Mesendoderm (in vitro differentiated cells): ENCODE data around the gene CDC40.

Source experiments
- DNase-seq: peaks from one replicate; pipeline ENCODE4 v3.0.0; 2013
- H2AK5ac ChIP-seq: 2 replicates; pipeline ENCODE4 v1.6.1; 2013; ENCODE audit warnings: low read length, inconsistent platforms
- H2BK120ac ChIP-seq: 2 replicates; pipeline ENCODE4 v1.6.1; 2013; ENCODE audit warnings: low read depth, mild to moderate bottlenecking, low read length, moderate library complexity, mixed read lengths
- H2BK15ac ChIP-seq: replicated peaks from 2 replicates; pipeline ENCODE4 v1.6.1; 2013; ENCODE audit warnings: low read depth, mild to moderate bottlenecking, moderate library complexity
- H2BK5ac ChIP-seq: 2 replicates; pipeline ENCODE4 v1.6.1; 2013; ENCODE audit warnings: low read length, inconsistent platforms
- H3K18ac ChIP-seq: 2 replicates; pipeline ENCODE4 v1.6.1; 2013; ENCODE audit warnings: mild to moderate bottlenecking, low read length, mixed read lengths
- H3K23ac ChIP-seq: one replicate; pipeline ENCODE4 v1.6.1; 2013; ENCODE audit warnings: low read length
- H3K27ac ChIP-seq: 2 replicates; pipeline ENCODE4 v1.5.1; 2013; ENCODE audit warnings: low read depth, mild to moderate bottlenecking, inconsistent platforms, low read length, moderate library complexity
- H3K27me3 ChIP-seq: 2 replicates; pipeline ENCODE4 v1.6.1; 2013; ENCODE audit warnings: low read length, control low read depth, mild to moderate bottlenecking, inconsistent platforms; ENCODE audit not compliant: insufficient read depth, poor library complexity
- H3K36me3 ChIP-seq: 2 replicates; pipeline ENCODE4 v1.6.1; 2013; ENCODE audit warnings: low read length, inconsistent platforms; ENCODE audit not compliant: control insufficient read depth, insufficient read depth
- H3K4ac ChIP-seq: one replicate; pipeline ENCODE4 v1.6.1; 2013; ENCODE audit warnings: low read depth, mild to moderate bottlenecking, low read length, moderate library complexity
- H3K4me1 ChIP-seq: 2 replicates; pipeline ENCODE4 v1.6.1; 2013; ENCODE audit warnings: low read depth, low read length, inconsistent platforms; ENCODE audit not compliant: control insufficient read depth
- H3K4me2 ChIP-seq: 2 replicates; pipeline ENCODE4 v1.6.1; 2013; ENCODE audit warnings: low read length
- H3K4me3 ChIP-seq: 2 replicates; pipeline ENCODE4 v1.5.1; 2013; ENCODE audit warnings: mild to moderate bottlenecking, low read length
- H3K56ac ChIP-seq: one replicate; pipeline ENCODE4 v1.6.1; 2013; ENCODE audit warnings: low read length
- H3K79me1 ChIP-seq: 2 replicates; pipeline ENCODE4 v1.6.1; 2013; ENCODE audit warnings: low read length, inconsistent platforms
- H3K79me2 ChIP-seq: 2 replicates; pipeline ENCODE4 v1.6.1; 2013; ENCODE audit warnings: mild to moderate bottlenecking, low read length; ENCODE audit not compliant: control insufficient read depth, insufficient read depth
- H3K9ac ChIP-seq: 2 replicates; pipeline ENCODE4 v1.6.1; 2013; ENCODE audit warnings: low read length, inconsistent platforms
- H4K5ac ChIP-seq: one replicate; pipeline ENCODE4 v1.6.1; 2013; ENCODE audit warnings: low read length
- H4K8ac ChIP-seq: one replicate; pipeline ENCODE4 v1.6.1; 2013; ENCODE audit warnings: low read depth, mild to moderate bottlenecking, control low read depth, low read length, moderate library complexity
- WGBS: extraction: QIAGEN DNeasy Blood & Tissue Kit; methylation state at CpG from one replicate; pipeline ENCODE4 v1.1.7; 2013; ENCODE audit warnings: low lambda C conversion rate, missing lambda C conversion rate; ENCODE audit not compliant: insufficient coverage; ENCODE audit errors: extremely low coverage; 5-methylcytosine and 5-hydroxymethylcytosine counted together

Gene CDC40

DNA sequence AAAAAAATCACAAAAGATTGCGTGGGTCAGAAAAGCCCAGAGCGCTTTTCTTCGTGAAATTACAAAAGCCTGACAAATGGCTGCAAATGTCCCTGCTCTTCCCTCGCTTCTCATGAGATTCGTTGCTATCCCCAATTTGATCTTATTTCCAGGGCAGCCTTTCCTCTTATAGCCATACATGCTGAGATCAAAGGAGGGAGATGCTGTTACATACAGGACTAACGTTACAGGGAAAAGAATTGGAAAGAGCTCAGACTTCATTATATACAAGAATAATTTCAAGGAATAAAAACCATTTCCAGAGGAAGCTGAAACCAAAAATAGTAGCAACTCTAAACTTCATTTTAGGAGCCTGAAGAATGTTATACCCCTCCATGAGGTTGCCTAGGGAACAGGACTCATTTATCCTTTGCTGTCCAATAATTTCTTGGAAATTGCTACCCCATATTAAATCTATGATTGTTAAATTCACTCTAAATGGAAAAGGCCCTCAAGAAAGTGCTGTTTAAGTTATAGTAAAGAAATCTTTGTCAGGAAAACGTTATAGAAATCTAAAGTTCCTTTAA lies 97.0 kb downstream of the CDC40 start:
- H3K27ac ChIP-seq = no peak overlapping the region
- H3K23ac ChIP-seq = no peak overlapping the region
- no peaks in the 10 kb centered on the region for H3K79me1 ChIP-seq
- no peak for DNase-seq
- no peak overlapping the region for H3K9ac ChIP-seq
- no peak overlapping the region for H4K5ac ChIP-seq
- H2BK15ac ChIP-seq = no peak overlapping the region
- no peak overlapping the region for H3K4ac ChIP-seq
- H3K18ac ChIP-seq = no peak overlapping the region
- no peak overlapping the region for H2BK5ac ChIP-seq
- H3K4me3 ChIP-seq = no peak overlapping the region
- no peaks in the 10 kb centered on the region for H3K27me3 ChIP-seq
- no peaks in the 10 kb centered on the region for H3K4me1 ChIP-seq
- H2AK5ac ChIP-seq = no peak overlapping the region
- H4K8ac ChIP-seq = no peak overlapping the region
- no peaks in the 10 kb centered on the region for H3K36me3 ChIP-seq
- no peaks in the 10 kb centered on the region for H3K79me2 ChIP-seq
- no peak overlapping the region for H2BK120ac ChIP-seq
- H3K56ac ChIP-seq = no peak overlapping the region
- WGBS = no CpG with 5 or more reads among the region's 7 CpGs
- H3K4me2 ChIP-seq = no peak overlapping the region
